ENCODE measurements around the gene RLF. TPM values are rescaled to one million over a fixed set of nuclear protein-coding genes. Genes with fewer than 3 reads are reported as not detected.
"Not testable (repeated sequence)": the region's sequence is repeated elsewhere in the genome, so short reads cannot be mapped to it uniquely, and the experiment has no call there.

Gene RLF
- total RNA-seq, 2 donors from 2014 or later, result 7.5 to 9.2 TPM

GRCh38 chr1:40185951-40186864 is 25.0 kb downstream of the RLF start:
- no peak for ATAC-seq
- intact Hi-C loops (cut with DNase I), result no loop called here
- DNase-seq, result no peak
- Histone ChIP-seq H3K9me3 (no peaks in the 10 kb centered on the region), H3K4me1 (no peaks in the 10 kb centered on the region), H3K36me3 (replicated peaks in 1 of 2; ENCODE audit: insufficient read depth in 1 of 2, low read depth in 2 of 2) (peaks cover 2 to 4% of the 10 kb centered on the region in 2 donors), H3K27me3 (no peaks in the 10 kb centered on the region), H3K27ac (no peak overlapping the region), H3K4me3 (no peak overlapping the region)
- 90 to 95% methylated on average over 7 of the region's 7 CpGs for WGBS, 2 donors
- TF ChIP-seq POLR2A (IDR thresholded peaks at IDR 0.05), result no peak
- TF ChIP-seq, protein P1, sequence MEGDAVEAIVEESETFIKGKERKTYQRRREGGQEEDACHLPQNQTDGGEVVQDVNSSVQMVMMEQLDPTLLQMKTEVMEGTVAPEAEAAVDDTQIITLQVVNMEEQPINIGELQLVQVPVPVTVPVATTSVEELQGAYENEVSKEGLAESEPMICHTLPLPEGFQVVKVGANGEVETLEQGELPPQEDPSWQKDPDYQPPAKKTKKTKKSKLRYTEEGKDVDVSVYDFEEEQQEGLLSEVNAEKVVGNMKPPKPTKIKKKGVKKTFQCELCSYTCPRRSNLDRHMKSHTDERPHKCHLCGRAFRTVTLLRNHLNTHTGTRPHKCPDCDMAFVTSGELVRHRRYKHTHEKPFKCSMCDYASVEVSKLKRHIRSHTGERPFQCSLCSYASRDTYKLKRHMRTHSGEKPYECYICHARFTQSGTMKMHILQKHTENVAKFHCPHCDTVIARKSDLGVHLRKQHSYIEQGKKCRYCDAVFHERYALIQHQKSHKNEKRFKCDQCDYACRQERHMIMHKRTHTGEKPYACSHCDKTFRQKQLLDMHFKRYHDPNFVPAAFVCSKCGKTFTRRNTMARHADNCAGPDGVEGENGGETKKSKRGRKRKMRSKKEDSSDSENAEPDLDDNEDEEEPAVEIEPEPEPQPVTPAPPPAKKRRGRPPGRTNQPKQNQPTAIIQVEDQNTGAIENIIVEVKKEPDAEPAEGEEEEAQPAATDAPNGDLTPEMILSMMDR (IDR thresholded peaks at IDR 0.05), result no peak

- no peak overlapping the region for H3K27ac ChIP-seq
- intact Hi-C loops (cut with DNase I), result no loop called here
- 46 to 50% methylated on average over 1 of the region's 1 CpG for WGBS, 2 donors
Measured at GRCh38 chr1:40187399-40187798, 26.2 kb downstream of the RLF start.

GRCh38 chr1:40194639-40195038 is 33.5 kb downstream of the RLF start:
- H3K27ac ChIP-seq; intact Hi-C loops (cut with DNase I); ATAC-seq; H3K4me3 ChIP-seq; H3K9me3 ChIP-seq; H3K27me3 ChIP-seq; H3K36me3 ChIP-seq (replicated peaks in 1 of 2; ENCODE audit: insufficient read depth in 1 of 2, low read depth in 2 of 2); DNase-seq; H3K4me1 ChIP-seq: not testable (repeated sequence)
- 83 to 84% methylated on average over 6 of the region's 6 CpGs for WGBS, 2 donors

More at GRCh38 chr1:40187399-40187798, 26.2 kb downstream of the RLF start:
- no peak for DNase-seq
- Histone ChIP-seq H3K9me3 (no peaks in the 10 kb centered on the region), H3K4me1 (no peaks in the 10 kb centered on the region), H3K4me3 (no peak overlapping the region), H3K27me3 (no peaks in the 10 kb centered on the region), H3K36me3 (replicated peaks in 1 of 2; ENCODE audit: insufficient read depth in 1 of 2, low read depth in 2 of 2) (peaks cover 6 to 8% of the 10 kb centered on the region in 2 donors)
- no peak for ATAC-seq
- TF ChIP-seq, protein P1 (IDR thresholded peaks at IDR 0.05), result no peak

DNA sequence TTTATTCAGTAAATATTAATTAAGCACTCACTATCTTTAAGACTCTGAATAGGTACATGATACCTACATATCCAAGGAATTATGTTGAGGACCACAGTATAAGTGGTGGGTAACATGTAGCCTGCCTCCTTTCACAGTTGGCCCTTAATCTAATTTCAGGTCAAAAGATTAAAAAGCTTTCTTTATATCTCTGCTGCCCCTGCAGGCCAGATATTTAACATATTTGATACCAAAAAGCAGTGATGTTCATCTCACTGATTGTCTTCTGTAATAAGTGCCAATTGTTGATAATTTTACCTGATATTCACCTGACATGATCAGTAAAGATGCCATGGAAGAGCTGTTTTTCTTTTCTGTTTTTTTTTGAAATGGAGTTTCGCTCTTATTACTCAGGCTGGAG is 36.5 kb downstream of the RLF start:
- 88 to 100% methylated on average over 1 of the region's 1 CpG for WGBS, 2 donors
- Histone ChIP-seq H3K9me3 (no peaks in the 10 kb centered on the region), H3K27me3 (no peaks in the 10 kb centered on the region), H3K36me3 (replicated peaks in 1 of 2; ENCODE audit: insufficient read depth in 1 of 2, low read depth in 2 of 2) (no peaks in the 10 kb centered on the region), H3K4me3 (no peak overlapping the region), H3K4me1 (no peaks in the 10 kb centered on the region), H3K27ac (no peak overlapping the region)
- intact Hi-C loops (cut with DNase I), result no loop called here
- TF ChIP-seq, protein P1 (IDR thresholded peaks at IDR 0.05), result no peak
- no peak for TF ChIP-seq POLR2A (IDR thresholded peaks at IDR 0.05)
- DNase-seq, result no peak
- ATAC-seq, result no peak

DNA sequence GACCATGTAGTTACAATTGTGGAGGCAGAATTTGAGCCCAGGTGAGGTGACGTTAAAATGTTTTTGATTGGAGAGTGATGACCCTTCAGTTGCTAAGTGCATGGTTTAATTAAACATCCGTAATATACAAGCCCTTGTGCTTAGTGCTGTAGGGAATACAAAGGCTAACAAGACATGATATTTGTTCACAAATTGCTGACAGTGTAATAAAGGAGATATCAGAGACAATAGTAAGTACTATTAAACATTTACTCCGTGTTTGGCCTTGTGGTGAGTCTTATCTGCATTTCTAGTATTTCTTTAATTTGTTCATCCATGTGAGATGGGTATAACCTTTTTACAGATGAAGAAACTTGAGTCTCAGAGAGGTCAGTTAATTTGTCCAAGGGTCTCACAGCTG is 37.9 kb downstream of the RLF start:
- no peaks in the 10 kb centered on the region for H3K36me3 ChIP-seq (replicated peaks in 1 of 2; ENCODE audit: insufficient read depth in 1 of 2, low read depth in 2 of 2)
- H3K27me3 ChIP-seq, result no peaks in the 10 kb centered on the region
- H3K4me1 ChIP-seq, result no peaks in the 10 kb centered on the region
- TF ChIP-seq, protein P1 (IDR thresholded peaks at IDR 0.05), result no peak
- TF ChIP-seq POLR2A (IDR thresholded peaks at IDR 0.05), result no peak
- intact Hi-C loops (cut with DNase I), result no loop called here
- ATAC-seq, result no peak
- H3K27ac ChIP-seq, result no peak overlapping the region
- 66 to 68% methylated on average over 3 of the region's 3 CpGs for WGBS, 2 donors
- DNase-seq, result no peak
- no peak overlapping the region for H3K4me3 ChIP-seq
- no peaks in the 10 kb centered on the region for H3K9me3 ChIP-seq

Measured in body of pancreas (tissue), 4 donors.